Measurements from ENCODE around the gene OGT. TPM values are rescaled to one million over a fixed set of nuclear protein-coding genes. Genes with fewer than 3 reads are reported as not detected.

OGT gene
- total RNA-seq, 1 experiment from 2014 or later: 211 TPM

- DNase-seq: no peak
- BruUV-seq (replicated peaks): no TSS peak
- Histone ChIP-seq H3K36me3 (ENCODE audit: control insufficient read depth, insufficient read depth, low read length) (no peaks in the 10 kb centered on the region), H3K4me1 (peaks cover 11% of the 10 kb centered on the region; the same call in 1 of the 2 replicates), H3K27me3 (replicated peaks; ENCODE audit: control insufficient read depth, insufficient read depth, low read length) (no peaks in the 10 kb centered on the region), H3K4me3 (ENCODE audit: low read depth, low read length) (no peak overlapping the region), H3K9me3 (no peaks in the 10 kb centered on the region)
- H3K4me1 Mint-ChIP-seq (ENCODE audit: low read depth, unreplicated experiment): no peaks in the 10 kb centered on the region
- no peaks in the 10 kb centered on the region for H3K9me3 Mint-ChIP-seq (ENCODE audit: unreplicated experiment)
- H3K4me3 Mint-ChIP-seq (ENCODE audit: unreplicated experiment): no peak overlapping the region
- H3K27me3 Mint-ChIP-seq (ENCODE audit: insufficient read depth, unreplicated experiment): no peaks in the 10 kb centered on the region
- intact Hi-C loops (cut with micrococcal nuclease; ENCODE audit: unreplicated experiment): no loop called here
- no peak overlapping the region for H3K27ac Mint-ChIP-seq (ENCODE audit: unreplicated experiment)
- ChIA-PET POLR2A (no interaction called here), CTCF (no interaction called here)
- H3K36me3 Mint-ChIP-seq (ENCODE audit: insufficient read depth, unreplicated experiment): no peaks in the 10 kb centered on the region
- no peak for TF ChIP-seq CTCF (IDR thresholded peaks at IDR 0.05; ENCODE audit: insufficient read depth in 1 of 2, low read depth in 1 of 2, low read length in 1 of 2, severe bottlenecking in 1 of 2, unreplicated experiment in 1 of 2)
These were observed 90.8 kb downstream of the OGT start for GRCh38 chrX:71623714-71624113.

- Histone ChIP-seq H3K27me3 (replicated peaks; ENCODE audit: control insufficient read depth, insufficient read depth, low read length) (no peaks in the 10 kb centered on the region), H3K4me1 (peaks cover 11% of the 10 kb centered on the region), H3K36me3 (ENCODE audit: control insufficient read depth, insufficient read depth, low read length) (no peaks in the 10 kb centered on the region), H3K4me3 (ENCODE audit: low read depth, low read length) (no peak overlapping the region), H3K9me3 (no peaks in the 10 kb centered on the region)
- intact Hi-C loops (cut with micrococcal nuclease; ENCODE audit: unreplicated experiment): no loop called here
- no peak for DNase-seq
- no TSS peak for BruUV-seq (replicated peaks)
- Mint-ChIP-seq H3K27ac (ENCODE audit: unreplicated experiment) (no peak overlapping the region), H3K9me3 (ENCODE audit: unreplicated experiment) (no peaks in the 10 kb centered on the region), H3K36me3 (ENCODE audit: insufficient read depth, unreplicated experiment) (no peaks in the 10 kb centered on the region), H3K27me3 (ENCODE audit: insufficient read depth, unreplicated experiment) (no peaks in the 10 kb centered on the region), H3K4me1 (ENCODE audit: low read depth, unreplicated experiment) (no peaks in the 10 kb centered on the region), H3K4me3 (ENCODE audit: unreplicated experiment) (no peak overlapping the region)
- no peak for TF ChIP-seq CTCF (IDR thresholded peaks at IDR 0.05; ENCODE audit: insufficient read depth in 1 of 2, low read depth in 1 of 2, low read length in 1 of 2, severe bottlenecking in 1 of 2, unreplicated experiment in 1 of 2)
- CTCF ChIA-PET: no interaction called here
- POLR2A ChIA-PET: no interaction called here
These were observed 92.6 kb downstream of the OGT start for GRCh38 chrX:71625471-71625870.

Other genes starting within 250 kb of the OGT start
- gene NONO, start 249.5 kb upstream of the OGT start, total RNA-seq (2022): 477 and 482 TPM in 2 replicates
- 4.2 and 6.1 TPM in 2 replicates for gene ITGB1BP2, start 231.4 kb upstream of the OGT start, total RNA-seq (2022)
- 40.7 and 41.2 TPM in 2 replicates for gene TAF1, start 166.7 kb upstream of the OGT start, total RNA-seq (2022)
- gene GCNA, start 45.3 kb downstream of the OGT start, total RNA-seq (2022): 2.8 and 3.4 TPM in 2 replicates
- not detected in 2 replicates for gene CXCR3, start 85.4 kb downstream of the OGT start, total RNA-seq (2022)
- not detected in 2 replicates for gene CXorf49, start 185.2 kb downstream of the OGT start, total RNA-seq (2022)
- gene CXorf49B, start 230.2 kb downstream of the OGT start, total RNA-seq (2022): not detected in 2 replicates